CD4-positive, alpha-beta T cell treated with Interleukin-2 at 100 ng/mL for 4 hours (primary cell): ENCODE data around the gene PLXDC1.
"Not testable (repeated sequence)": the region's sequence is repeated elsewhere in the genome, so short reads cannot be mapped to it uniquely, and the experiment has no call there.

Source experiments
- DNase-seq: peaks from one replicate; pipeline ENCODE4 v3.0.0-alpha.2; 2020; ENCODE audit warnings: low spot score

Gene PLXDC1

GRCh38 chr17:39181303-39181702 lies 29.9 kb upstream of the PLXDC1 start:
- DNase-seq = no peak

DNA sequence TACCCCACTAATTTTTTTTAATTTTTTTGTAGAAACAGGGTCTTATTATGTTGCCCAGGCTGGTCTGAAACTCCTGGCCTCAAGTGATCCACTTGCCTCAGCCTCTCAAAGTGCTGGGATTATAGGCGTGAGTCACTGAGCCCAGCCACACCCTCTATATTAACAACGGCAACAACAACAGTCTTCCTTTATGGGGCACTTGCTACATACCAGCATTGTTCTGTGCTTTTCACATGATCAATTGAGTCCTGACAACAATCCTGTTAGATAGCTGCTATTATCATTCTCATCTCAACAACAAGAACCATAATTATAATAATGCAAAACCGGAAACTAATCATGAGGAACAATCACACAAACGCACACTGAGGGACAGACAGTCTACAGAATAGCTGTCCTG lies 27.1 kb upstream of the PLXDC1 start:
- DNase-seq = no peak

DNA sequence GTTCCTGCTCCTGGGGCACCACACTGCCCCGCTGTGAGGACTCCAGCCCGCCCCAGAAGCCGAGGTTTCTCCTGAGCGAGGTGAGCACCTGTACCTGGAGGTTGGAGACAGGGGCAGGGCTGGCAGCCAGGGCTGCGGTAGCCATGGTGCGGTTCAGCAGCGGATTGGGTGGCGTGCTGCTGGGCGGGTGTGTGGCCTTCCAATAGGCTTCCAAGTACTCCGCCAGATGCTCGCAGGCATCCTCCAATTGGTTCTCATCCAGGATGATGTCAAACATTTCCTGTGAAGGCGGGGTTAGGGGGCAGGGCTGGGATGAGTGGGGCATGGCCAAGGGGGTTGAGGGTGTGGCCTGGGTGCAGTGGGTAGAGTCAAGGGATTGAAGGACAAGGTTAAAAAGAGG lies 25.8 kb upstream of the PLXDC1 start:
- DNase-seq = no peak

GRCh38 chr17:39175695-39176093 lies 24.3 kb upstream of the PLXDC1 start:
- DNase-seq = no peak

DNA sequence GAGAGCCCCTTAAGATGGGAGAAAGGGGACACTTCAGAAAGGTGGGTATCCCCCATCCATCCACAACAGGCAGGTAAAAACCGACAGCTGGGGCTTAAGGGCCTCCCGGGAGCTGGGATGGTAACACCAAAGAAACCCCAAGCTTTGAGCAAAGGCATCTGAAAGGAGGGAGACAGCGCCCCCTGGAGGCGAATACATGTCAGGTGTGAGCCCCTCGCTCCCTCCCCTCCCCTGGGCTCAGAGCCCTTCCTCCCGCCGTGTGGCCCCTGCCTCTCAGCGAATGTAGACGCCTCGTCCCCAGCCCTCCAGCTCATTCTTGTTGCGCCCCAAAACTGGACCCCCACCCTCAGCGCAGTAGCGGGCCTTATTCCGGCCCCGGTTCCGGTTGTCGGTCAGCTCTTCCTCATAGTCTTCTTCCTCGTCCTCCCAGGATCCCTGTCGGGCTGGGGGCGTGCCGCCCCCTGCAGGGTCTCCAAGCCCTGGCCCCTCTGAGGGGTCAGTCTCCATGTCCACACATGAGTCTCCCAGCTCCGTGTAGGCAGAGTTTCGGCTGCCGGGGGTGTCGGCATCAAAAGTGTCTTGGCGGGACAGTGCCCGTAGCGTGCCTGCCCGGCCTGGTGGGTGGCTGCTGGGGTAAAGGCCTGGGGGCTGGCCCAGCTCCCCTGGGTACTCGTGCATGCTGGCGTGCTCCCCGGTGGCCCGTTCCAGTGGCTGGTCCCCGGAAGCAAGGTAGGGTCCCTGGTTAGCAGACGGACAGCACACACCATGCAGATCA lies 23.7 kb upstream of the PLXDC1 start:
- DNase-seq = peak; percentile 78

GRCh38 chr17:39173526-39174274 lies 22.3 kb upstream of the PLXDC1 start:
- no peak for DNase-seq

DNA sequence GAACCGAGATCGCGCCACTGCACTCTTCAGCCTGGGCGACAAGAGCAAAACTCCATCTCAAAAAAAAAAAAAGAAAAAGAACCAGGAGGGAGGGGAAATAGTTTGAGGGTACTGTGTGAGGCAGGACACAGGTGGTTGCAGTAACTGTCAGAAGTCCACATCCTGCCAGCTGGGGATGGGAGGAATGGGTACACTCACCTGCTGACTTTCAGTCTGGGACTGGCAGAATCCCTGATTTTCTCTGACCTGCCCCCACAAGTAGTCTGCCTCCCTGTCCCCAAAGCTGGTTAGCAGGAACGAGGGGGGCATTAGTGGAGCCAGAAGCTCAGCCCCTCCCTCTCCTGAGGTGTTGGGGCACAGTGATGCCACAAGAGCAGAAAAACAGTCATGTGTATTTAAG lies 21.6 kb upstream of the PLXDC1 start:
- DNase-seq = no peak

- DNase-seq = no peak
These were observed 20.5 kb upstream of the PLXDC1 start for GRCh38 chr17:39171933-39172332.

DNA sequence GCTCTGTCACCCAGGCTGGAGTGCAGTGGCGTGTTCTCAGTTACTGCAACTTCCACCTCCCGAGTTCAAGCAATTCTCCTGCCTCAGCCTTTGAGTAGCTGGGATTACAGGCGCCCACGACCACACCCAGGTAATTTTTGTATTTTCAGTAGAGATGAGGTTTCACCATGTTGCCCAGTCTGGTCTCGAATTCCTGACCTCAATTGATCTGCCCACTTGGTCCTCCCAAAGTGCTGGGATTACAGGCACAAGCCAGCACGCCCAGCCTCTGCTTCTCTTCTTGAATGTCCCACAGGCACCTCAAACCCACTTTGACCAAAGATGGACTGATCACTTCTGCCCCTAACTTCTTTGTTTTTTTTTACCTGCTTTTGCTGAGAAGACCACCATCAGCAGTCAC lies 19.1 kb upstream of the PLXDC1 start:
- DNase-seq = no peak

DNA sequence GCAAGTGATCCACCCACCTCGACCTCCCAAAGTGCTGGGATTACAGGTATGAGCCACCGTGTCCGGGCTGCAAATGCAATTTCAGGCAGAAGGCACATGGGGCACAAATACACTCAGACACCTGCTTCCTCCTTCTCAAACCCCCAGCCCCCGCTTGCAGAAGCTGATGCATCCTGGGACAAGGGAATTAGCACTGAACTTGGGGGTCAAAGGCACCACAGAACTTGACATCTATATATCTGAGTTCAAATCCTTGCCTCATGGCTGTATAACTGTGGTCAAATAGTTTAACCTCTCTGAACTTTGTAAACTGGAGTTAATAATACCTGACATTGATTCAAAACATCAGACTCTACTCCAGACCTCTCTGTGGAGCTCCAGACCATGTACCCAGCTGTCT lies 18.7 kb upstream of the PLXDC1 start:
- DNase-seq = no peak

DNA sequence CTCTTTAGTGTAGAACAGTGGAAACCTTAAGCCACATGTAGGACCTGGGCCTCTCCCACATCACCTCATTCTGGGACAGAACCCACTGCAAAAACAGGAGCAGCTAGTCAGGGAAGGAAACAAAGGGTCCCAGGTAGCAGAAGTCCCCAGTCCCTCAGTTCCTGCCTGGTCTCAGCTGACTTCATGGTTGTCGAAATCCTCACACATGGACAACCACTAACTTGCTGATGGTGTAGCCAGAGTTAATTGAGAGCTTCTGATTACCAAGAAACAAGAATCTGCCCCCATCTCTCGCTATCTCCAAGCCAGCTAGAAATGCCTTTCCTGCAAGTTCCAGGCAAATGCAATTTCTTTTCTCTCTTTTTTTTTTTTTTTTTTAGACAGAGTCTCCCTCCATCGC lies 18.1 kb upstream of the PLXDC1 start:
- no peak for DNase-seq

DNA sequence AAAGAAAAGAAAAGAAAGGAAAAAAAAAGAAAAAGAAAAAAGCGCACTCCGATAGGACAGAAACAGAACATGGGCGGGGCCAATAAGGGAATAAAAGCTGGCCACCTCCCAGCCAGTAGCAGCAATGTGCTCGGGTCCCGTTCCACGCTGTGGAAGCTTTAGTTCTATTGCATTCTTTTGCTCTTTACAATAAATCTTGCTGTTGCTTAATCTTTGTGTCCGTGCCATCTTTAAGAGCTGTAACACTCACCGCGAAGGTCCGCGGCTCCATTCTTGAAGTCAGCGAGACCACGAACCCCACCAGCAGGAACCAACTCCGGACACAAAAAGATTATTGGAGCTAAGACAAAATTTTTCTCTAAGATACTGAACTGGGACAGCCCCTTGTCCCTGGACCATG lies 17.7 kb upstream of the PLXDC1 start:
- DNase-seq = no peak

- not testable (repeated sequence) for DNase-seq
These were observed 17.1 kb upstream of the PLXDC1 start for GRCh38 chr17:39168503-39168902.

DNA sequence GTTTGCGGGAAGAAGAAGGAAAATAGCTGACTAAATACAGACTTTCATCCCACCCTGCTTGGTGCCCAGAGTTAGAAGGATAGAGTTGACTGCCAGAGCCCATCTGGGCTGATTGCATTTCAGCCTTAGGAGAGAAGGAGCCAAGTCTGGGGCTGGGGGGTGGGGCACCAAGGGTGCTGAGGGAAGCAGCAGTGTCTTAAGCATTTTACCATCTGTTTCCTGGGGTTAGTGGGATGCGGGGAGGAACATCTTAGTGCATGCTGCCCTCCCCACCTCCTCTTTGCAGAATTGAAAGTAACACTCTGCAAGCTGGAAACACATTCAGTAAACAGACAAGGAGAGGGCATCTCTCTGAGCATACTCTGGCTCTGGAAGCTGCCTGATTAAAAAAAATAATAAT lies 16.0 kb upstream of the PLXDC1 start:
- DNase-seq = peak; percentile 12

GRCh38 chr17:39166437-39167335 lies 15.2 kb upstream of the PLXDC1 start:
- DNase-seq = no peak

- DNase-seq = no peak
These were observed 14.5 kb upstream of the PLXDC1 start, which contains the start of gene ARL5C for GRCh38 chr17:39165841-39166349. Gene ARL5C, minus strand, starts transcription at chr17:39166161. Its CDS starts 401 bp downstream, at chr17:39165760.

DNA sequence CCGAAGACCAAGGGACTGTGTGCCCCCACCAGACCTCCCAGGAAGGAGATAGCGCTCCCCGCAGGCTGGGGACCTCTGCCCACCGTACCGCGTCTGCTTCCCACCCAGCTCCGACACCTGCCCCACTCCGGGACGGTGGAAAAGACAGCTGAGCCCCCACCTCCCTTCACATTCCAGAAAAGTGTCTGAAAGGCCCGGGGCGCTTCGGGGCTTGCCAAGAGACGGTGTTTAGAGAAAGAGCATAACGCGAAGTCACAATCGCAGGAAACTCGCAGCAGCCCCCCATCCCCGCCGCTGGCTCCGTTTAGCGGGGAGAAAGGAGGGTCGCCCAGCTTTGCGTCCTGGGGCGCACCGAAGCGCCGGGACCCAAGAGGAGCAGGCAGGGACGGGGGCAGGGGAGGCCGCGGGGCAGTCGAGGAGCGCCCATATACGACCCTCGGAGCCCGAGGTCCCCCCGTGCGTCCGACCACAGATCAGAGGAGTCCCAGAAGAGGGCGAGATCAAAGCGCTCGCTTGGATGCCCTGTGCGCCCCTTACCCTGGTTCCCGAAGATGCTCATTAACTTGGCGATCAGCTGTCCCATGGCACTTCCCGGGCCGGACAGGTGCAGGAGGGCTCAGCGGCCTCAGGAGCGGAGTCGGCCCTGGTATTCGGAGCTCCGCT lies 13.9 kb upstream of the PLXDC1 start:
- no peak for DNase-seq

GRCh38 chr17:39164675-39165143 lies 13.3 kb upstream of the PLXDC1 start:
- DNase-seq = peak; percentile 82

- DNase-seq = no peak
These were observed 10.5 kb upstream of the PLXDC1 start for GRCh38 chr17:39161962-39162361.

GRCh38 chr17:39158623-39159022 lies 7.2 kb upstream of the PLXDC1 start:
- no peak for DNase-seq

DNA sequence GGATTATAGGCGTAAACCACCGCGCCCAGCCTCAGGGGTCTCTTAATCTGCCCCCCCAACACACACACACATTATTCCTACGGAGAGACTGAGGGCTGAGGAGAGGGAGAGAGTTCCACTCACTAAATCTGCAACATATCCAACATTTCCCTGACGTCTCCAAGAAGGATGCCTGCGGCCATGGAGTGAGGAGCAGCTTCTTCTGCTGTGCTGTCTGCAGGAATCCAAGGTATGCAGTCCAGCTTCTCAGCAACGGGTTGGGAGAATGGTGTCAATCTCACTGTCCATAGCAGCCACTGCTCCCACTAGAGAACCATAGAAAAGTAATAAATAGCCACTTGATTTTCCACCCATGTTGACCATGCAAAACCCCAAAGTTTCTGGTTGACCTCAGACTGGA lies 5.1 kb upstream of the PLXDC1 start:
- no peak for DNase-seq

DNA sequence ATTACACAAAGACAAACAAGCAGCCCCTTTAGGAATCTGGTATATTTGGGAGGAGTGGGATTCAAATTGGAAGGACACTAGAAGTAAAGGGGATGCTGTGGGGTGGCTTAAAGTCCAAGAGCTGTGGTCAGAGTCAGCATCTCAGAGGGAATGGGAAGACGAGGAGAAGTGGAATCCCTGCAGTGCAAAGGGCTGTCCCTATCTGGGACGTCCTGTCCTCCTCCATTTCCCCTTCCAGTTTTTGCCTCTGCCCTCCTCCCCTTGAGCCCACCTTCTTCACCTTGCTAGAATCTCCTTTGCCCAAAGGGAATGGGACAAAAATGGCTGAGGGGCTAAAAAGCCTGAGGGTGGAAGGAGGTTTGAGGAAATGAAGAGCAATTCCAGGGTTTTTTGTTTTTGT lies 4.2 kb upstream of the PLXDC1 start:
- no peak for DNase-seq
